Measurements from ENCODE around the gene CHN2. TPM values are rescaled to one million over a fixed set of nuclear protein-coding genes. Genes with fewer than 3 reads are reported as not detected.

CHN2 gene
- total RNA-seq, 1 experiment from 2014 or later: not detected

- CTCF ChIA-PET: no interaction called here
Measured at GRCh38 chr7:29355388-29355787, 160.8 kb downstream of the CHN2 start.

GRCh38 chr7:29356631-29357030 lies 162.1 kb downstream of the CHN2 start:
- CTCF ChIA-PET: no interaction called here
- no TSS peak for BruUV-seq (replicated peaks)
- no peak for DNase-seq

More at GRCh38 chr7:29355388-29355787, 160.8 kb downstream of the CHN2 start:
- DNase-seq: no peak
- H3K4me2 ChIP-seq: no peak overlapping the region
- TF ChIP-seq, protein P1, sequence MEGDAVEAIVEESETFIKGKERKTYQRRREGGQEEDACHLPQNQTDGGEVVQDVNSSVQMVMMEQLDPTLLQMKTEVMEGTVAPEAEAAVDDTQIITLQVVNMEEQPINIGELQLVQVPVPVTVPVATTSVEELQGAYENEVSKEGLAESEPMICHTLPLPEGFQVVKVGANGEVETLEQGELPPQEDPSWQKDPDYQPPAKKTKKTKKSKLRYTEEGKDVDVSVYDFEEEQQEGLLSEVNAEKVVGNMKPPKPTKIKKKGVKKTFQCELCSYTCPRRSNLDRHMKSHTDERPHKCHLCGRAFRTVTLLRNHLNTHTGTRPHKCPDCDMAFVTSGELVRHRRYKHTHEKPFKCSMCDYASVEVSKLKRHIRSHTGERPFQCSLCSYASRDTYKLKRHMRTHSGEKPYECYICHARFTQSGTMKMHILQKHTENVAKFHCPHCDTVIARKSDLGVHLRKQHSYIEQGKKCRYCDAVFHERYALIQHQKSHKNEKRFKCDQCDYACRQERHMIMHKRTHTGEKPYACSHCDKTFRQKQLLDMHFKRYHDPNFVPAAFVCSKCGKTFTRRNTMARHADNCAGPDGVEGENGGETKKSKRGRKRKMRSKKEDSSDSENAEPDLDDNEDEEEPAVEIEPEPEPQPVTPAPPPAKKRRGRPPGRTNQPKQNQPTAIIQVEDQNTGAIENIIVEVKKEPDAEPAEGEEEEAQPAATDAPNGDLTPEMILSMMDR (conservative IDR thresholded peaks at IDR 0.05): no peak
- TF ChIP-seq EZH2 (IDR thresholded peaks at IDR 0.05; ENCODE audit: low read depth): no peak
- no peak overlapping the region for H2AFZ ChIP-seq
- H3K4me1 ChIP-seq (replicated peaks; ENCODE audit: insufficient read depth): peaks cover 14% of the 10 kb centered on the region
- no peaks in the 10 kb centered on the region for H3F3A ChIP-seq (ENCODE audit: insufficient read depth, low read depth)
- no peak overlapping the region for H3K27ac ChIP-seq
- H3K36me3 ChIP-seq (ENCODE audit: low read depth): no peaks in the 10 kb centered on the region
- POLR2A ChIA-PET (ENCODE audit: unreplicated experiment): no interaction called here
- intact Hi-C loops (cut with micrococcal nuclease; ENCODE audit: unreplicated experiment): no loop called here
- H3K9me3 ChIP-seq (ENCODE audit: insufficient read depth, low read depth): no peaks in the 10 kb centered on the region
- no peak overlapping the region for H3K4me3 ChIP-seq
- no peaks in the 10 kb centered on the region for H4K20me1 ChIP-seq (ENCODE audit: insufficient read depth)
- no peaks in the 10 kb centered on the region for H3K9me2 ChIP-seq (ENCODE audit: insufficient read depth)
- H3K79me2 ChIP-seq (ENCODE audit: low read depth): no peaks in the 10 kb centered on the region
- no peaks in the 10 kb centered on the region for H3K27me3 ChIP-seq (ENCODE audit: insufficient read depth, low read depth)
- no TSS peak for BruUV-seq (replicated peaks)

DNA sequence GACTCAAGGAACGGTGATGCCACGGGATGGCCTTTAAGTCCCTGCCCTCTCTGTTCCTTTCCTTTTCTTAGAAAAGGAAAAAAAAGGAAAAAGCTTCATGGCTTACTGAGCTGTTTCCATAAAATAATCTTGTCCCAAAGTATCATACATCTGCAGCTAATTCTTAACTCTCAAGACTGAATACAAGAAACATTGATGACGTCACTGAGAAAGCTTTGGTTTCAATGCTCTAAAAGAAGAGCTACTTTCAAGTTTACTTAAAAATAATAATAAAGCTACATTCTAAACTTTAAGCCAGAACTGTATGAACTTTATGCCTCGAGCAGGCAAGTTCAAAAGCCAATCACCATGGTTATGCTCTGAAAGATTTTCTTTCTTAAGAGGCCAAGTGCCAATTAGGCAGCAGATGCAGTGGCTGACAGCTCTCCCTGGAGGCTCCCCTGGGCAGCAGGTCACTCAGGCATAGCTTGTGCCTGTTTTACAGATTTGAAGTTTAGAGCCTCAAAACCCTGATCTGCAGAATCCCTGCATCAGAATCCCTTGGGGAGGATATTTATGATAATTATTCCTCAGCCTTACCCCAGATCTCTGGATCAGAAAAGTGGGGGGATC lies 165.0 kb downstream of the CHN2 start:
- intact Hi-C loops (cut with micrococcal nuclease; ENCODE audit: unreplicated experiment): no loop called here
- H3K4me2 ChIP-seq: no peak overlapping the region
- DNase-seq: no peak
- no peaks in the 10 kb centered on the region for H4K20me1 ChIP-seq (ENCODE audit: insufficient read depth)
- no peak overlapping the region for H2AFZ ChIP-seq
- H3K27ac ChIP-seq: no peak overlapping the region
- no TSS peak for BruUV-seq (replicated peaks)
- H3K9me2 ChIP-seq (ENCODE audit: insufficient read depth): no peaks in the 10 kb centered on the region
- no peaks in the 10 kb centered on the region for H3K27me3 ChIP-seq (ENCODE audit: insufficient read depth, low read depth)
- peaks cover 12% of the 10 kb centered on the region for H3K4me1 ChIP-seq (replicated peaks; ENCODE audit: insufficient read depth)
- no peaks in the 10 kb centered on the region for H3K9me3 ChIP-seq (ENCODE audit: insufficient read depth, low read depth)
- TF ChIP-seq EZH2 (IDR thresholded peaks at IDR 0.05; ENCODE audit: low read depth): no peak
- TF ChIP-seq, protein P1 (conservative IDR thresholded peaks at IDR 0.05): no peak
- H3K4me3 ChIP-seq: no peak overlapping the region
- ChIA-PET POLR2A (ENCODE audit: unreplicated experiment) (no interaction called here), CTCF (no interaction called here)
- H3F3A ChIP-seq (ENCODE audit: insufficient read depth, low read depth): no peaks in the 10 kb centered on the region
- no peaks in the 10 kb centered on the region for H3K36me3 ChIP-seq (ENCODE audit: low read depth)
- no peaks in the 10 kb centered on the region for H3K79me2 ChIP-seq (ENCODE audit: low read depth)

More at GRCh38 chr7:29356631-29357030, 162.1 kb downstream of the CHN2 start:
- Histone ChIP-seq H4K20me1 (ENCODE audit: insufficient read depth) (no peaks in the 10 kb centered on the region), H3K9me2 (ENCODE audit: insufficient read depth) (no peaks in the 10 kb centered on the region), H3K9me3 (ENCODE audit: insufficient read depth, low read depth) (no peaks in the 10 kb centered on the region), H3K4me1 (replicated peaks; ENCODE audit: insufficient read depth) (peaks cover 12% of the 10 kb centered on the region), H2AFZ (no peak overlapping the region), H3F3A (ENCODE audit: insufficient read depth, low read depth) (no peaks in the 10 kb centered on the region), H3K4me2 (no peak overlapping the region), H3K27me3 (ENCODE audit: insufficient read depth, low read depth) (no peaks in the 10 kb centered on the region), H3K27ac (no peak overlapping the region), H3K36me3 (ENCODE audit: low read depth) (no peaks in the 10 kb centered on the region), H3K79me2 (ENCODE audit: low read depth) (no peaks in the 10 kb centered on the region), H3K4me3 (no peak overlapping the region)
- intact Hi-C loops (cut with micrococcal nuclease; ENCODE audit: unreplicated experiment): no loop called here
- POLR2A ChIA-PET (ENCODE audit: unreplicated experiment): no interaction called here
- TF ChIP-seq EZH2 (IDR thresholded peaks at IDR 0.05; ENCODE audit: low read depth): no peak
- TF ChIP-seq, protein P1 (conservative IDR thresholded peaks at IDR 0.05): no peak

All from PC-9 (cell line).